Measurements from ENCODE around the gene TRIM43B. TPM values are rescaled to one million over a fixed set of nuclear protein-coding genes. Genes with fewer than 3 reads are reported as not detected.
"Not testable (repeated sequence)": the region's sequence is repeated elsewhere in the genome, so short reads cannot be mapped to it uniquely, and the experiment has no call there.

Gene TRIM43B
- total and polyA plus RNA-seq, 12 donors: not detected

GRCh38 chr2:95435162-95435871 is 49.2 kb downstream of the TRIM43B start:
- H3K9me3 ChIP-seq (replicated peaks in 1 of 3); H3K4me1 ChIP-seq (replicated peaks in 1 of 2): not testable (repeated sequence)
- WGBS, 4 donors: no CpG with 5 or more reads among the region's 30 CpGs

DNA sequence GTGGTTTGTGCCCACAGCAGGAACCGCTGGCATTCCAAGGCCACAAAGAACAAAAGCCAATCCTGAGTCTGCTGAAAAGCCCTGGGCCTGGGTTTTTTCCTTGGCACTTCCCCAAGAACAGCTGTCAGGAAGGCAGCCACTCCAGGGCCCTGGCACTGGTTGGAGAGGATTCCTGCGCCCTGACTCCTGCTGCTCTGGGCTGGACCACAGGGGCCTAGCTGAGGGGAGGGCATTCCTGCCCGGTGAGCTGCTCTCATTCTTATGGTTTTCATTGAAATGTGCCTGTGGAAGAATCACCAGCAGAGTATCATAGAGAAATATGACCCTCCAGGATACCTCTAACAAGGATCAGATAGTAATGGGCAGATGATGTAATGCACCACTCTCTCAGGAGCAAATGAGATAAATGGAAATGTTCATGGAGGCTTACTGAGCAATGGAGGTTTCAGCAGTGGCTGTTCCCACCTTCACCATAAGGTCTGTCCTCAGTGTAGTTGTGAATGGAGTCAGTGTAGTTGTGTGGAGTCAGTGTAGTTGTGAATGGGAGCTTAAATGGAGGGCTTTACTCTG is 50.0 kb downstream of the TRIM43B start:
- H3K27ac ChIP-seq: peak overlapping the region in 1 of 5 donors; percentile 53
- peak; percentile 35 to 86 (median 81) for DNase-seq
- H3K9me3 ChIP-seq (replicated peaks in 1 of 3); H3K36me3 ChIP-seq (replicated peaks in 1 of 2); intact Hi-C loops (cut with DNase I); H3K4me1 ChIP-seq (replicated peaks in 1 of 2); H3K27me3 ChIP-seq; H3K4me3 ChIP-seq: not testable (repeated sequence)
- WGBS, 4 donors: 40 to 45% (median 44%) methylated on average over 1 to 2 of the region's 3 CpGs; no CpG with 5 or more reads in 1 of the 4 donors

More at GRCh38 chr2:95435162-95435871, 49.2 kb downstream of the TRIM43B start:
- H3K27me3 ChIP-seq; DNase-seq; H3K36me3 ChIP-seq (replicated peaks in 1 of 2); H3K27ac ChIP-seq; intact Hi-C loops (cut with DNase I); H3K4me3 ChIP-seq: not testable (repeated sequence)

- intact Hi-C loops (cut with DNase I); H3K27me3 ChIP-seq; DNase-seq; H3K4me1 ChIP-seq (replicated peaks in 1 of 2); H3K4me3 ChIP-seq; H3K36me3 ChIP-seq (replicated peaks in 1 of 2); H3K9me3 ChIP-seq (replicated peaks in 1 of 3): not testable (repeated sequence)
- peak overlapping the region in 2 of 5 donors; percentile 24 to 61 for H3K27ac ChIP-seq
- WGBS, 4 donors: 86 to 100% methylated on average over 1 to 2 of the region's 2 CpGs; no CpG with 5 or more reads in 2 of the 4 donors
Measured at GRCh38 chr2:95433973-95434372, 50.6 kb downstream of the TRIM43B start.

GRCh38 chr2:95433373-95433772 is 51.2 kb downstream of the TRIM43B start:
- H3K27me3 ChIP-seq; H3K27ac ChIP-seq; intact Hi-C loops (cut with DNase I); H3K4me1 ChIP-seq (replicated peaks in 1 of 2); H3K9me3 ChIP-seq (replicated peaks in 1 of 3); H3K36me3 ChIP-seq (replicated peaks in 1 of 2); H3K4me3 ChIP-seq; DNase-seq: not testable (repeated sequence)
- WGBS, 4 donors: 60 to 90% (median 70%) methylated on average over 1 of the region's 4 CpGs

DNA sequence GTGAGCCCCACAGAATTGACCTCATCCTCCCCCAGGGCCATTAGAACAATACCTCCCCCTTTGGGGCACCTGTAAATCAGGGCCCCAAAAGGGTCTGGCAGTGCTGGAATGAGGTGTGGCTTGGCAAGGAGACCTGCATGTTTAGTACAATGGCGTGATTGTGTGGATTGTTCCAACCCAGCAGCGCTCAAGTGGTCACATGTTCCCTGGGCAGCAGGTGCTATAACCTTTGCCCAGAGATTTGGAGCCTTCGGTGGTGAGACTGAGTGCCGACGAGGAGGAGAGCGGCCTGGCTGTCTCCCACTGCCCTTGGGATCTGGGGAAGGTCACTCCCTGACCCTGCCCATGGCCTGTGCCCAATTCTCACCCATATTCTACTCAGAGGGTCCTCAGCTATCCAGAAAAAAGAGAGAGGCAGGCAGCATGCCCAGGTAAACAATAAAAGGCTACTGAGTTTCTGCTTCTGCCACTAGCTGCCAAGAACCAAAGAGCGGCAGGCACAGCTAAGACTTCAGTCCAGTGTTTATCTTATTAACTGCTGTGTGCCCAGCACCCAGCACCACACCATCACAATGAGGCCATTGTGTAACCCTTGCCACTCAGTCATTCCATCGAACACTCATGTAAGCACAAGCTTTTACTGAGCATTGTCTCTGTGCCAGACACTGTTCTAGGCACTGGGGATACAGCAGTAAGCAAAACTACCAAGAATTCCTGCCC is 54.6 kb downstream of the TRIM43B start:
- H3K4me3 ChIP-seq; H3K4me1 ChIP-seq (replicated peaks in 1 of 2); H3K9me3 ChIP-seq (replicated peaks in 1 of 3); H3K27me3 ChIP-seq; H3K27ac ChIP-seq; H3K36me3 ChIP-seq (replicated peaks in 1 of 2); intact Hi-C loops (cut with DNase I); DNase-seq: not testable (repeated sequence)
- no CpG with 5 or more reads among the region's 8 CpGs for WGBS, 4 donors

GRCh38 chr2:95427196-95427867 is 57.2 kb downstream of the TRIM43B start:
- H3K4me1 ChIP-seq (replicated peaks in 1 of 2); H3K36me3 ChIP-seq (replicated peaks in 1 of 2); H3K27ac ChIP-seq; H3K9me3 ChIP-seq (replicated peaks in 1 of 3); intact Hi-C loops (cut with DNase I); H3K27me3 ChIP-seq; DNase-seq; H3K4me3 ChIP-seq: not testable (repeated sequence)
- 35 to 65% (median 54%) methylated on average over 1 to 12 of the region's 30 CpGs for WGBS, 4 donors

Small RNAs within 50 kb of the gene (small RNA-seq; reads per million reads assigned to genes)
- gene AC009237.11 (0 reads per million in 2 donors), gene AC133104.2 (0 reads per million in 2 donors)

Other genes starting within 250 kb of the TRIM43B start
- gene PROM2, start 210.3 kb downstream of the TRIM43B start, total RNA-seq: 1 to 10 TPM in 2 of 9 donors, under 1 TPM in 5, not detected in 2; 0.21 to 4.5 (median 0.72) TPM
- gene PROM2, start 210.3 kb downstream of the TRIM43B start, polyA plus RNA-seq: 1 to 10 TPM in 2 of 3 donors, under 1 TPM in 1; 0.07 to 1.7 (median 1.0) TPM
- 1 to 10 TPM in 7 of 9 donors, under 1 TPM in 2; 0.54 to 6.3 (median 1.6) TPM for gene KCNIP3, start 187.4 kb downstream of the TRIM43B start, total RNA-seq
- 1 to 10 TPM in 2 of 3 donors, under 1 TPM in 1; 0.79 to 3.9 (median 3.2) TPM for gene KCNIP3, start 187.4 kb downstream of the TRIM43B start, polyA plus RNA-seq
- gene FAHD2A, start 82.0 kb downstream of the TRIM43B start, total RNA-seq: 10 to 100 TPM; 12.9 to 63.1 (median 28.8) TPM
- 10 to 100 TPM; 22.6 to 28.6 (median 28.1) TPM for gene FAHD2A, start 82.0 kb downstream of the TRIM43B start, polyA plus RNA-seq
- gene TRIM43, start 107.2 kb upstream of the TRIM43B start, total RNA-seq: not detected
- not detected for gene TRIM43, start 107.2 kb upstream of the TRIM43B start, polyA plus RNA-seq